Measurements from ENCODE around the gene RDH5. TPM values are rescaled to one million over a fixed set of nuclear protein-coding genes. Genes with fewer than 3 reads are reported as not detected.
A peak's percentile ranks its signal among the peaks of the same experiment; 100 is the strongest.

The RDH5 gene
- total and polyA plus RNA-seq, 2 of the 4 experiments (the other 2 are of a cell fraction): 7.3 to 18.8 TPM

DNA sequence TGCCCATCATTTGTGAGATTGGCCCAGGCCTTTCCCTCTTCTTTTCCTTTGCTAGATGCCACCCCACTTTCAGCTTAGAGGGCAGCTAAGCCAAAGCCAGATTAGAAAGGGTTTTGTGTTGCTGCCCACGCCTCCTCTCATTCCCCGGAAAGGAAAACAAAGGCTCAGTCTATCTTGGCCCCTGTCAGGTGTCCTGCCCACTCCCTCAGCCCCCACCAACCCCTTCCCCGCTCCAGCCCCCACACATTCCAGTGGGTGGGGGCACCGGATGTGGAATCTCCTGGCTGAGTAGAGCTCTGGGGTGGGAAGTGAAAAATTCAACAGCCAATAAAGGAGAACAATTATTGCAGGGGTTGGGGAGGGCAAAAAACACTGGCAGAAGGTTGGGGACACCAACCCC lies 2.2 kb upstream of the RDH5 start:
- Histone ChIP-seq H3K79me1 (ENCODE audit: low read depth in 1 of 2, low read length in 2 of 2) (peaks cover 17 to 57% of the 10 kb centered on the region in 2 experiments), H2BK15ac (ENCODE audit: low read depth, low read length) (peak overlapping the region; percentile 53; the same call in 1 of the 3 replicates), H3K4ac (ENCODE audit: low read depth, low read length) (peak overlapping the region; percentile 68), H3K23ac (ENCODE audit: low read depth, low read length) (peak overlapping the region; percentile 57; the same call in 1 of the 2 replicates), H3K4me1 (ENCODE audit: control insufficient read depth, insufficient read depth, low read length) (peaks cover 39% of the 10 kb centered on the region), H4K20me1 (ENCODE audit: insufficient read depth, low read length) (peaks cover 20% of the 10 kb centered on the region), H2BK120ac (ENCODE audit: low read depth, low read length) (peak overlapping the region; percentile 62), H3K9ac (ENCODE audit: low read depth, low read length) (no peak overlapping the region; the same call in 1 of the 2 replicates), H3K4me3 (ENCODE audit: insufficient read depth, low read depth, low read length) (no peak overlapping the region), H2AFZ (replicated peaks; ENCODE audit: low read length, poor library complexity) (peak overlapping the region; percentile 4), H3K9me3 (ENCODE audit: control insufficient read depth, insufficient read depth, low read length) (no peaks in the 10 kb centered on the region), H4K8ac (ENCODE audit: low read depth in 2 of 2, low read length in 2 of 2) (peak overlapping the region; percentile 33 to 66; a peak in 3 of 4 replicates), H4K5ac (ENCODE audit: low read depth, low read length) (peak overlapping the region; percentile 19; the same call in 1 of the 2 replicates), H4K91ac (ENCODE audit: insufficient read depth, low read depth, low read length) (peak overlapping the region; percentile 57; the same call in 1 of the 2 replicates), H3K14ac (replicated peaks; ENCODE audit: low read depth, low read length) (peak overlapping the region; percentile 36), H3K56ac (ENCODE audit: extremely low read depth, insufficient read depth, low read length) (no peak overlapping the region), H3K27me3 (ENCODE audit: control insufficient read depth, insufficient read depth, low read length) (no peaks in the 10 kb centered on the region), H2AK9ac (replicated peaks; ENCODE audit: low read depth, low read length, poor library complexity) (peak overlapping the region; percentile 75), H3K27ac (ENCODE audit: insufficient read depth, low read length) (peak overlapping the region; percentile 38; the same call in 1 of the 2 replicates), H3K9me1 (ENCODE audit: insufficient read depth, low read length) (peaks cover 32% of the 10 kb centered on the region), H3K36me3 (ENCODE audit: control insufficient read depth, insufficient read depth, low read length) (peaks cover 4% of the 10 kb centered on the region), H2BK5ac (ENCODE audit: low read depth, low read length, poor library complexity, severe bottlenecking) (peak overlapping the region; percentile 71), H2BK20ac (ENCODE audit: low read depth, low read length) (no peak overlapping the region), H2AK5ac (ENCODE audit: low read depth, low read length) (peak overlapping the region; percentile 86), H3K18ac (ENCODE audit: low read depth, low read length) (peak overlapping the region; percentile 11; the same call in 1 of the 2 replicates), H3K4me2 (ENCODE audit: low read depth, low read length) (peak overlapping the region; percentile 52; the same call in 1 of the 2 replicates)
- intact Hi-C loops (cut with micrococcal nuclease): no loop called here
- dilution Hi-C loops (cut with HindIII; ENCODE audit: low sequenced_read_pairs, unreplicated experiment): no loop called here
- TF ChIP-seq SMC3 (IDR thresholded peaks at IDR 0.05; ENCODE audit: low read depth, low read length) (no peak), MAZ (IDR thresholded peaks at IDR 0.05; ENCODE audit: borderline replicate concordance, low read depth, low read length) (peak; percentile 62; the same call in 1 of the 2 replicates)
- ATAC-seq (ENCODE audit: low read depth) (no peak), DNase-seq (no peak)
- no CpG with 5 or more reads among the region's 4 CpGs for WGBS, 2 experiments (ENCODE audit: extremely low coverage in 2 of 2, insufficient read length in 1 of 2)
- no TSS peak for BruUV-seq (replicated peaks)
- CTCF ChIA-PET: no interaction called here
- in situ Hi-C loops (cut with MboI; ENCODE audit: low sequenced_read_pairs): no loop called here
- POLR2A ChIA-PET (ENCODE audit: unreplicated experiment): no interaction called here
